H1 (cell line): ENCODE results near the gene ARID5B.

Experiments used
- CBX8 ChIP-seq: fragments of 300-800, 300-1000 bp; sonication (generic); IDR thresholded peaks from 2 replicates; pipeline ENCODE4 v1.7.1; 2016; ENCODE audit warnings: low read depth, low read length, borderline replicate concordance
- CHD2 ChIP-seq: IDR thresholded peaks from 2 replicates; pipeline ENCODE4 v1.6.1; 2012; ENCODE audit warnings: low read length, improper control_type of control experiment
- CREB1 ChIP-seq: IDR thresholded peaks from 2 replicates; pipeline ENCODE4 v1.6.1; 2012; ENCODE audit warnings: inconsistent platforms
- CTCF ChIP-seq, 3 experiments: IDR thresholded peaks; 1 replicate in 2 of 3; 2 replicates in 1 of 3; pipeline versions ENCODE4 v1.5.1 to v1.6.1; 2011; ENCODE audit warnings: low read length in 3 of 3, mild to moderate bottlenecking in 3 of 3, inconsistent platforms in 2 of 3, low read depth in 1 of 3, moderate library complexity in 1 of 3; ENCODE audit not compliant: insufficient read depth in 1 of 3; ENCODE audit errors: control extremely low read depth in 1 of 3
- EGR1 ChIP-seq: IDR thresholded peaks from 2 replicates; pipeline ENCODE4 v1.6.1; 2011; ENCODE audit warnings: low read depth, low read length, borderline replicate concordance
- EZH2 ChIP-seq: fragments of 200-600 bp; sonication (generic); IDR thresholded peaks from 2 replicates; pipeline ENCODE4 v1.7.1; 2012; ENCODE audit warnings: low read depth, mild to moderate bottlenecking, moderate library complexity, low read length, inconsistent platforms; ENCODE audit not compliant: severe bottlenecking
- FOSL1 ChIP-seq: IDR thresholded peaks from 2 replicates; pipeline ENCODE4 v1.6.1; 2011; ENCODE audit warnings: mild to moderate bottlenecking, low read depth, low read length, moderate library complexity; ENCODE audit not compliant: insufficient read depth
- GABPA ChIP-seq: IDR thresholded peaks from 2 replicates; pipeline ENCODE4 v1.6.1; 2011; ENCODE audit warnings: mild to moderate bottlenecking, low read length, moderate library complexity, borderline replicate concordance; ENCODE audit not compliant: insufficient read depth
- JUN ChIP-seq: IDR thresholded peaks from 2 replicates; pipeline ENCODE4 v1.6.1; 2011; ENCODE audit warnings: low read depth, mild to moderate bottlenecking, improper control_type of control experiment, low read length
- JUND ChIP-seq: IDR thresholded peaks from 2 replicates; pipeline ENCODE4 v1.6.1; 2011; ENCODE audit warnings: mild to moderate bottlenecking, improper control_type of control experiment, low read length
- PHF8 ChIP-seq: fragments of 200-600 bp; sonication (generic); conservative IDR thresholded peaks from 2 replicates; pipeline ENCODE4 v1.7.1; 2012; ENCODE audit warnings: low read depth, mild to moderate bottlenecking, inconsistent platforms, low read length, moderate library complexity
- POLR2AphosphoS5 ChIP-seq: IDR thresholded peaks from 2 replicates; pipeline ENCODE4 v1.6.1; 2011; ENCODE audit warnings: low read depth, low read length
- RAD21 ChIP-seq, 2 experiments: IDR thresholded peaks in 1 of 2; conservative IDR thresholded peaks in 1 of 2; 2 replicates each; pipeline ENCODE4 v1.6.1; 2011; ENCODE audit warnings: low read depth in 2 of 2, low read length in 2 of 2, improper control_type of control experiment in 1 of 2, inconsistent platforms in 1 of 2, mild to moderate bottlenecking in 1 of 2, moderate library complexity in 1 of 2
- TF ChIP-seq, protein P1 (sequence below): IDR thresholded peaks from 2 replicates; pipeline ENCODE4 v1.6.1; 2012; ENCODE audit warnings: inconsistent platforms

- TF ChIP-seq POLR2AphosphoS5 (no peak), CTCF (IDR thresholded peaks at IDR 0.05; ENCODE audit: control extremely low read depth in 1 of 3, insufficient read depth in 1 of 3, low read depth in 1 of 3, low read length in 3 of 3) (no peak), JUN (no peak), EGR1 (no peak), FOSL1 (no peak), JUND (no peak), PHF8 (no peak), RAD21 (IDR thresholded peaks at IDR 0.05 in 1 of 2, conservative IDR thresholded peaks at IDR 0.05 in 1 of 2; ENCODE audit: low read depth in 2 of 2, low read length in 2 of 2) (no peak), GABPA (no peak), CBX8 (no peak), CREB1 (no peak), EZH2 (no peak), CHD2 (no peak)
- TF ChIP-seq, protein P1, sequence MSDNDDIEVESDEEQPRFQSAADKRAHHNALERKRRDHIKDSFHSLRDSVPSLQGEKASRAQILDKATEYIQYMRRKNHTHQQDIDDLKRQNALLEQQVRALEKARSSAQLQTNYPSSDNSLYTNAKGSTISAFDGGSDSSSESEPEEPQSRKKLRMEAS, result no peak
These were observed 136.6 kb downstream of the ARID5B start for GRCh38 chr10:62037890-62038608.
